ENCODE data around the gene MMP20. TPM values are rescaled to one million over a fixed set of nuclear protein-coding genes. Genes with fewer than 3 reads are reported as not detected.

MMP20 gene
- total RNA-seq, 1 experiment from 2014 or later: not detected

- no peak for TF ChIP-seq CTCF (conservative IDR thresholded peaks at IDR 0.05)
- H3K4me2 ChIP-seq (ENCODE audit: insufficient read depth, insufficient read length, low read length): no peak overlapping the region
- H3K79me1 ChIP-seq (ENCODE audit: insufficient read depth, low read depth, low read length, poor library complexity, severe bottlenecking): no peaks in the 10 kb centered on the region
- no peak overlapping the region for H3K18ac ChIP-seq (ENCODE audit: insufficient read length, low read depth, low read length)
- no peaks in the 10 kb centered on the region for H3K79me2 ChIP-seq (ENCODE audit: insufficient read depth, low read length)
- H3K23me2 ChIP-seq (ENCODE audit: insufficient read length, low read depth, low read length, poor library complexity, severe bottlenecking): no peaks in the 10 kb centered on the region
- H4K91ac ChIP-seq (ENCODE audit: insufficient read length, low read depth, low read length): no peak overlapping the region
- no peak overlapping the region for H2BK20ac ChIP-seq (ENCODE audit: low read depth, low read length, poor library complexity, severe bottlenecking)
- no peak overlapping the region for H3K27ac Mint-ChIP-seq
- H3K56ac ChIP-seq (ENCODE audit: insufficient read length, low read depth, low read length): no peak overlapping the region
- no peak overlapping the region for H3K23ac ChIP-seq (ENCODE audit: insufficient read length, low read depth, low read length)
- H3K14ac ChIP-seq (ENCODE audit: insufficient read depth, low read length): no peak overlapping the region
- no peak overlapping the region for H3K27ac ChIP-seq (ENCODE audit: insufficient read length, low read depth, low read length)
- H2AFZ ChIP-seq (ENCODE audit: low read length): no peak overlapping the region
- H3K9me3 ChIP-seq (ENCODE audit: control insufficient read depth, low read depth, low read length): no peaks in the 10 kb centered on the region
- H3K27me3 ChIP-seq (ENCODE audit: insufficient read depth, low read length): no peaks in the 10 kb centered on the region
- no peak overlapping the region for H4K8ac ChIP-seq (replicated peaks; ENCODE audit: insufficient read length, low read depth, low read length)
- H3K9me3 Mint-ChIP-seq: no peaks in the 10 kb centered on the region; a peak in 2 of 5 replicates
- no peak overlapping the region for H2AK5ac ChIP-seq (ENCODE audit: insufficient read length, low read length)
- no peaks in the 10 kb centered on the region for H3K27me3 Mint-ChIP-seq (ENCODE audit: low read depth)
- no peaks in the 10 kb centered on the region for H3K4me1 Mint-ChIP-seq
- DNase-seq: no peak
- no peak overlapping the region for H4K5ac ChIP-seq (ENCODE audit: insufficient read length, low read depth, low read length)
- H3K36me3 Mint-ChIP-seq (ENCODE audit: insufficient read depth in 1 of 3, low read depth in 3 of 3): no peaks in the 10 kb centered on the region
- H2BK120ac ChIP-seq (ENCODE audit: low read depth, low read length, poor library complexity, severe bottlenecking): no peak overlapping the region
- no CpG with 5 or more reads among the region's 3 CpGs for WGBS (ENCODE audit: extremely low coverage, insufficient read length, low lambda C conversion rate)
- no peak overlapping the region for H2BK5ac ChIP-seq (ENCODE audit: insufficient read length, low read length)
- no peak overlapping the region for H3K9ac ChIP-seq (ENCODE audit: extremely low read depth, insufficient read length, low read length)
- no peak overlapping the region for H3K4ac ChIP-seq (ENCODE audit: low read depth, low read length)
- no peaks in the 10 kb centered on the region for H3K4me1 ChIP-seq (ENCODE audit: insufficient read depth, low read length)
- no peak overlapping the region for H3T11ph ChIP-seq (ENCODE audit: low read length)
- no peak overlapping the region for H2BK12ac ChIP-seq (ENCODE audit: insufficient read length, low read depth, low read length)
- no peak overlapping the region for H2BK15ac ChIP-seq (ENCODE audit: low read depth, low read length)
- H3K4me3 Mint-ChIP-seq: no peak overlapping the region
- H4K20me1 ChIP-seq (ENCODE audit: control insufficient read depth, insufficient read depth, insufficient read length): no peaks in the 10 kb centered on the region
Measured at GRCh38 chr11:102576350-102576749, 48.8 kb downstream of the MMP20 start.

Data from H9 (cell line).